ENCODE measurements around the gene KLF13.

The KLF13 gene

GRCh38 chr15:31316135-31316795 is 10.4 kb upstream of the KLF13 start:
- no peak for DNase-seq (ENCODE audit: low spot score)

GRCh38 chr15:31317017-31317416 is 9.6 kb upstream of the KLF13 start:
- no peak for DNase-seq (ENCODE audit: low spot score)

- DNase-seq (ENCODE audit: low spot score): no peak
These were observed 9.0 kb upstream of the KLF13 start for GRCh38 chr15:31317421-31318327.

- DNase-seq (ENCODE audit: low spot score): no peak
These were observed 8.2 kb upstream of the KLF13 start for GRCh38 chr15:31318429-31318828.

- no peak for DNase-seq (ENCODE audit: low spot score)
These were observed 6.6 kb upstream of the KLF13 start for GRCh38 chr15:31320022-31320421.

GRCh38 chr15:31321418-31321817 is 5.2 kb upstream of the KLF13 start:
- no peak for DNase-seq (ENCODE audit: low spot score)

GRCh38 chr15:31322504-31322903 is 4.1 kb upstream of the KLF13 start:
- DNase-seq (ENCODE audit: low spot score): no peak

GRCh38 chr15:31323627-31324026 is 3.0 kb upstream of the KLF13 start:
- no peak for DNase-seq (ENCODE audit: low spot score)

- no peak for DNase-seq (ENCODE audit: low spot score)
These were observed 2.4 kb upstream of the KLF13 start for GRCh38 chr15:31324186-31324585.

GRCh38 chr15:31324806-31325594 is 1.6 kb upstream of the KLF13 start:
- DNase-seq (ENCODE audit: low spot score): no peak

- peak; percentile 6 for DNase-seq (ENCODE audit: low spot score)
These were observed 960 bp upstream of the KLF13 start for GRCh38 chr15:31325595-31326155.

- peak; percentile 56 for DNase-seq (ENCODE audit: low spot score)
These were observed 437 bp downstream of the KLF13 start for GRCh38 chr15:31326875-31327668.

GRCh38 chr15:31327669-31328427 is 1.2 kb downstream of the KLF13 start:
- DNase-seq (ENCODE audit: low spot score): peak; percentile 47

GRCh38 chr15:31328428-31328968 is 1.9 kb downstream of the KLF13 start:
- peak; percentile 47 for DNase-seq (ENCODE audit: low spot score)

GRCh38 chr15:31328969-31329639 is 2.5 kb downstream of the KLF13 start:
- DNase-seq (ENCODE audit: low spot score): peak; percentile 9

- DNase-seq (ENCODE audit: low spot score): no peak
These were observed 3.0 kb downstream of the KLF13 start for GRCh38 chr15:31329640-31330010.

- no peak for DNase-seq (ENCODE audit: low spot score)
These were observed 3.6 kb downstream of the KLF13 start for GRCh38 chr15:31330111-31330785.

- DNase-seq (ENCODE audit: low spot score): no peak
These were observed 4.2 kb downstream of the KLF13 start for GRCh38 chr15:31330836-31331235.

GRCh38 chr15:31331389-31331788 is 4.8 kb downstream of the KLF13 start:
- DNase-seq (ENCODE audit: low spot score): no peak

Measured in SW480 (cell line).